GM19397 (cell line): ENCODE results near the gene RAMACL.
A peak's percentile ranks its signal among the peaks of the same experiment; 100 is the strongest.
"Not testable (repeated sequence)": the region's sequence is repeated elsewhere in the genome, so short reads cannot be mapped to it uniquely, and the experiment has no call there.

Experiments used
- ATAC-seq: cut with Tn5 transposase; IDR thresholded peaks from one replicate; pipeline ENCODE4 v1.9.1; 2021; ENCODE audit warnings: mild to moderate bottlenecking, moderate library complexity; ENCODE audit not compliant: unreplicated experiment

RAMACL gene

DNA sequence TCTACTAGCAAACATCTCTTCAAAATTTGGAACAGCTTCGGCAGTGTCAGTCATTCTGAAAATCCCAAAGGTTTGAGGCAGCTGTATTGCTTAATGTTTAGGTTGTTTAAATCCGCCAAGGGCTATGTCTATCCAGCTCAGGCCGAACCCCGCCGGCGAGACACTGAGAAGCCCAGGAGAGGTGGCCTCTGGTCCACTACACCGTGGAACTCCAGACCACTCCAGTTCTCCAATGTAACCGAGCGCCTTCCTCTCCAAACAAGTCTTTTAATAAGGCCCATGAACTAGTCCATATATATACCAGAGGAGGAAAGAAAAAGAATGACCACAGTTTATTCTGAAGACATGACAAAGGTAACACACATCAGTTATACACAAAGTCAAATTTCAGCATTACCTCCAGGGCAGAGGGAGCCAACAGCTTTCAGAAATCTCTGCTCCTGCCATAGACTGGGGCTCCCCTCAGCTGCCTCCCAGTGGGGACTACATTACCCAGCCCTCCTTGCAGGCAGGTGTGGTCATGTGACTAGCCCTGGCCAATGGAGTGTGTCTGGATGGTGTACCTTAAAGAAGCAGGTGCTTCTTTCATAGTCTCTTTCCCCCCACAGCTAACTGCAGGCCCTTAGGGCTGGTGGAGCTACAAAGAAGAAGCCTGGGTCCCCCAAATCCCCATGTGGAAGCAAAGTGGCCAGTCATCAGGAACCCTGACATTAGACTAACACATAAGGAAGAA, at the start of gene RAMACL:
Gene RAMACL (minus strand): TSS at position 255 of the 733 bp plus-strand sequence. CDS start 201 bp downstream, at position 54.
- peak; percentile 62 for ATAC-seq

DNA sequence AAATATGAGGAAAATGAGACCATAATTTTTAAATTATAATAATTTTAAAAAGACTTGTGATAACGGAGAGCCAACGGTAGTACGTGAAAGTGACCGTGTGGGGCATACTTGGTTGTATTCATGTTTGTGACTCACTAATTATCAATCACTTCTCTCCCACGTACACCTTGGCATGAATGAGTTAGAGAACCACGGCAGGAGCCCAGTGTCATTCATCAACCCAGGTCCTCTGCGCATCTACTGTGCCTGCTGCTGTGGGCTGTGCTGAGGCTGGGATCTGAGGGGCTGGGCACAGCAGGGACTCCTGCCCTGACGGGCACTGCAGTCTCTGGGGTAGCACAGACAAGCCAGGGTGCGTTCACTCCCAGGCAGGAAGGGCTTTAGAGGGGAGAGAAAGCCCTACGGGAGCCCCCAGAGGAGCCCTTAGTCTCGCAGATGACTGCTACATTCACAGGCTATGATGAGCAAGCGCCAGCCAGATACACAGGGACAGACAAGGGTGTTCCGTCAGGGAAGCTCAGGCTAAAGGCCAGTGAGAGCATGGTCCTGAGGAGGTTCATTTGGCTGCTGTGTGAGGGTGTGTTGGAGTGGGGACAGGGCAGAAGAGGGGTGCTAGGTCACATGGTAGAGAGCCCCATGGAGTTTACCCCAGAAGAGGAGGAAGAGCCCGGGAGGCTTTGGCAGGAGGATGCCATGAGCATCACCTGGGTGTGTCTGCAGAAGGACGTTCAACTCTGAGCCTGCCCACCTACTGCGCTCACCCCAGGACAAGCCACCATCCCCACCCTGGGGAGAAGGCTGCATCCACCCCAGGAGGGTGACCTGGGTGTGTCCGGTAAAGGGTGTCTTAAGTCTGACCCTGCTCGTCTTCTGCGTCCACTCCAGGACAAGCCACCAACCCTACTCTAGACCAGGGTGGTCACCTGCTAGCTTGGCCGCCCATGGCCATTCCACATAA, 48.8 kb upstream of the RAMACL start:
- no peak for ATAC-seq

DNA sequence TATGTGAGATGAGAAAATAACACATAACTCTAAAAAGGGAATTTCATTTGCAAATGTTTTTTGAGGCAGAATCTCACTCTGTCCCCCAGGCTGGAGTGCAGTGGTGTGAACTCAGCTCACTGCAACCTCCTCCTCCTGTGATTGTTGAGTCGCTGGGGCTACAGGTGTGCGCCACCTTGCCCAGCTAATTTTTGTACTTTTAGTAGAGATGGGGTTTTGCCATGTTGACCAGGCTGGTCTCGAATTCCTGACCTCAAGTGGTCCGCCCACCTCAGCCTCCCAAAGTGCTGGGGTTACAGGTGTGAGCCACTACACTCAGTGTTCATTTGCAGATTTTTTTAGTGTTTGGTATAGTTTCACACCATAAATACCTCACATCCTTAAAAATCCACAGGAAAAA, 48.1 kb upstream of the RAMACL start:
- ATAC-seq = not testable (repeated sequence)

DNA sequence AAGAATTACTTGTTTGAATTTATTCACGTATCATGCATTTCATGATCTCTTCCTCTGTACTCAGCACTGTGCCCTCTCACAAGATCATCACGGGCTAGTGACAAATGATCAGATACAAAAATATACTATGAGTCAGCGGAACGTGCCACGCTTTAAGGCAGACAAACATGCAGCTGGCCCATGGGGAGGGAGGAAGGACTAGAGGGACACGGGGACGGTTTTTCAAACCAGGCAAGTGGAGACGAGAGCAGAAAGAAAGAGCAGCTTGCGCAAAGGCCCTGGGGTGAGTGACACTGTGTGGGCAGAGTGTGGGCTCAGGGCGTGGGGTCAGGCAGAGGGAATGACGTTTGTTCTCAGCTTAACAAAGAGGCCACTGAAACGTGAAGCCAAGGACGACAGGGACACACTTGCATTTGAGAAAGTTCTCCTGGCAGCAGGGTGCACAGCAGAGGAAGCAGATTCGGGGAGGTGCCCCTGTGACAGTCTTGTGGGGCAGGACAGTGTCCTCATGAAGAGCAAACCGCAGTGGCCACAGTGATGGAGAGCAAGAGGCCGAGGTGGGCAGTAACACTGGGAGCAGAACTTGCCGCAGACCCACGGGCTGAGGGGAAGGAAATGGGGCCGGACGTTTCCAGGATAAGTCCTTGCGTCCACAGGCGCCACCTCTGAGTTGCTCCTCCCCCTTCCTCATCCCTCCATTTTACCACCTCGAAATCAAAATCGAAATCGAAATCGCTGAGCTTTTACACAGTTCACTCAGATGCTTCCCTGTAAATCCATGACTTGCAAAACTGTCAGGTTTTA, 47.5 kb upstream of the RAMACL start:
- no peak for ATAC-seq

DNA sequence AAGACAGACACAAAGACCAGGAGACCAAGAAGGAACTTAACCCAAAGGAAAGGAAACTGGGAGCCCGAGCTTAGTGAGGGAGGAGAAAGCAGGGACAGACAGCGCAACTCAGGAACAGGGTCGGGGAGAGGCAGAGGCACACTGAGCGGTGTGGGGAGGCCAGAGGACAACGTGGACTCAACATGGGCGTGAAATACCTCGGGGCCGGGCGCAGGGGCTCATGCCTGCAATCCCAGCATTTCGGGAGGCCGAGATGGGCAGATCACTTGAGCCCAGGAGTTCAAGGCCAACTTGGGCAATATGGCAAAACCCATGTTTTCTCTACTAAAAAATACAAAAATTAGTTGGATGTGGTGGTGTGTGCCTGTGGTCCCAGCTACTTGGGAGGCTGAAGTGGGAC, 46.3 kb upstream of the RAMACL start:
- no peak for ATAC-seq

DNA sequence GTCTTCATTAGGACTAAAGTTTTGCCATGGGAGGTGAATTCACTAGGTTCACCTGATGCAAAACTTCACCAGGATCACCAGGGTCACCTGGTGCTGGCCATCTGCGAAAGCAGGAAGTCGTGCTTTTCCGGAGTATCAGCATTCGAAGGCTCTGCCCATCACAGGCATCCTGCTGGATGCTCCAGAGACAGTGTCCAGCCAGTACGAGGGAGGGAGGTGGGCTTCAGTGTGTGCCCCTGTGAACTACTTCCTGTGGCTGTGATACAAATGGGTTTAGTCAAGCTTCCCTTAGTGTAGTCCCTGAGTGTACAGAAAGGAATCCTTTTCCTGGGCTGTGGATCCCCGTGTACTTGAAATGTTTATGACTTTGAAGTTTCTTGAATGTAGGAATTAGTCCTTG, 44.0 kb upstream of the RAMACL start:
- ATAC-seq = no peak

DNA sequence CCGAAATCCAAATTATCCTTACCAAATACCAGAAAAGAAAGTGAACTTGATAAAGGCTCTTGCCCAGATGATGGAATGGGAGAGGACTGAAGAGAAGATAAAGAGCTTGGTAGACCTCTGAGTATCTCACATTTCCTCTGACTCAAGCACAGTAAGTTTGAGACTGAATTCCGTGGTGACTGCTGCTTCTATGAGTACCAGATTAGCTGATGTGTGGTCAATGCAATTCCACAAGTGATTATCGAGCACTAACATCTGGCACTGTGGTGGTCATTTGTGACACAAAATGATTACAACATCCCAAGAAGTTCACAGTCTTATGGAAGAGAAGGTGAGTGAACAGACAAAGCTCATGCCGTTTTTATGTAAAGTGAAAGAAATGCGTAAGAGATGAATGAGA, 43.1 kb upstream of the RAMACL start:
- ATAC-seq = no peak

DNA sequence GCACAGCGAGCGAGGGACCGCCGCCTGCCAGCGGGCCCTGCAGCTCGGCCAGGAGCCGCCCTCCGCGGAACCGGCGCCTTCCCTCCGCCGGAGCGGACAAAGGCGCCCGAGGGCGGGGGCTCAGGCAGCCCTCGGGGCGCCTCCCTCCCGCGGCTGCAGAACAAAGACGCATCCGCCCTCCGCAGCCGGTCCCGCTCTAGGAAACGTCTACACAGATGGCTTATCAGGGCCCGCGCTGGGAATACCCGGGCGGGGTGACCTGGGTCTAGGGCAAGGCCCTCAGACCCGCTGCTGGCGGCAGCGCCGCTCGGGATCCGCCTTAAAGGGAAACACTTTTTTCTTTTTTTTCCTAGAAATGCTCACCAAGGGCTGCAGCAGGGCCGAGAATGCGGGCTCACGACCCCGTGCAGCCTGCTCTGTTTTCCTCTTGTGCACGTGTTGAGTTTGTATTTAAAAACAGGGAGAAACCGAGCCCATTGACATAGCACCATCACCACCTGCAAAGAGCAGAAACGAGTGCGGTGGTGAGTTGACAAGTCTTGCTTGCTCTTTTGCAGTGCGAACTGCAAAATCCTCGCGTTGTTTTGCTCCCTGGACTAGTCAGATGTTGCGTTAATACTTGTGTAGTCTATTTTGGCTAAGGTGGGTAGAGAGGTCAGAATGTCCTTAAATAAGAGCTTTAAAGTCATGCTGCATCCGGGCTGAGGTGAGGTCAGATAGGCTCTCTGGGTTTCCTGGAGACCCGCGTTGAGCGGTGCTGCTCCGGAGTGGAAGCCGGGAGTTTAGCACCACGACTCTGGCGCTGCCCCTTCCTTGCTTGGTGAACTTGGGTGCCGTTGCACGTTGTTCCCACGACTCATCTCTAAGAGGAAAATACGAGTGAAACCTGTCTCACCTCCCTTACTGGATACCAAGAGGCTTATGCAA, 41.7 kb upstream of the RAMACL start:
- peak; percentile 25 for ATAC-seq

DNA sequence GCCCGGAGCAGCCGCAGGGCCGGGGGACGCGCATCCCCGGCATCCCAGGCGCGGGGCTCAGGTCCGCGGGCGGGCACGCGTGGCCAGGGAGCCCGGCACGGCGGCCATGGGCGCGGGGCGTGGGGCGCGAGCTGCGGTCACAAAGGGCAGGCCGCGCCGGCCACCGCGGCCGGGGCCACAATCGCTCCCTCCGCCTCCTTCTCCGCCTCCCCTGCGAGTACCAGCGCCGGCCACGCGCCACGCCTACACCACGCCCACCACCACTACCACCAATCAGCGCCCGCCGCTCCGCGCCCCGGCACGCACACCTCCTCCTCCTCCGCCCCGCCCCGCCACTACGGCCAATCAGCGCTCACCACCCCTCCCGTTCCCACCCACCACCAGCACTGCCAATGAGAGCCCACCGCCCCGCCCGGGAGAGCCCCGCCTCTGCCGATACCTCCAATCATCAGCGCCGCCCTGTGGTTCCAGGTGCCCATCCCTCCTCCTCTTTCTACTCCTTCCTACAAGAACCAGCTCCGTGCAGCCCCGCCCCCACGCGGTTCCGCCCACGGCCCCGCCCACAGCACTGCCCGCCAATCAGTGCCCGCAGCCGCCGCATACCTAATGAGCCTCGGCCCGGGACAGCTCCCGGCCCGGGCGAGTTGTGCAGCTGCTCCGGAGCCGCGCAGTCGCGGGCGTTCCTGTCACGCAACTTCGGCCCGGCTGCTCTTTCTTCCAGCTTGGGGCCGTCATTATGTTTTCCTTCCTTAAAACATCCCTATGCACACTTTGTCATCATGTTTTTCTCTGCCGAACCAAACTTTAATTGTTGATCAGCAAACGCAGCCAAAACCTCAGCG, 40.8 kb upstream of the RAMACL start, which contains the start of gene RPS6KA2:
Gene RPS6KA2 (minus strand): TSS at position 219 of the 842 bp plus-strand sequence. CDS start 232 bp downstream, outside the sequence.
- ATAC-seq = peak; percentile 84

DNA sequence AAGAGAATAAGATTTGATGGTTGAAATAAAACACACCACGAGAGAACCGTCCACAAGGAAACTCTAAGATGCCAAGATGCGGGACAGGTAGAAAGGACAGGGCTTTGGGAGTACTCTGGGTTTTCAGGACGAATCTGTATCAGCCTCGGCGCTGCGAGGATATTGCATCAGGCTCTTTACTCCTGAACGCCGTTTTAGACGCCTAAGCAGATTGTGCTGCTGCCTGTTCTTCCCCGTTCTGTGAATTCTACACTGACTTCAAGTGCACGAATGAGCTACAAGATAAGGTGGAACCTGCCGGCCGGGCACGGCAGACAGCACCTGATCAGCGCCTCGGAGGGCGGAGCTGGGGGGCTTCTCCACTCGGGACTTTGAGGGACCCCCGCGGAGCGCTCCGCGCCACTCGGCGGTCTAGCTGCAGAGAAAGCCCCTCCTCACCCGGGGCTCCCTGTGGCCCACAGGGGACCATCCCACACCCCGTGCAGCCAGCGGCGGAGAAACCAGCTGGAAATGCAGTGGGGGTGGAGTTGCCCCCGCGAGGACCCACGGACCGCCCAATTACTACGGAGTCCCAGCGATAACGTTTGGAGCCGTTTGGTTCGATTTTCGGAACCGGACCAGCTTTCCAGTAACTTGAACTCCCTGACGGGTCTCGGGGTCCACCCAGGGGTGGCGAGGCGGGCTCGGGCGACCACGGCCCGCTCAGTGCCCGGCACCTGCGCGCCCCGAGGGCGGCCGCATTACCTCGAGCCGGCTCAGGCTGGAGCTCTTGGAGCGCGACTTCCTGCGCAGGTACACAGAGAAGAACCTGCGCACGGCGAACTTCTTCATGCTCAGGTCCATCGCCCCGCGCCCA, 39.9 kb upstream of the RAMACL start:
- peak; percentile 3 for ATAC-seq

DNA sequence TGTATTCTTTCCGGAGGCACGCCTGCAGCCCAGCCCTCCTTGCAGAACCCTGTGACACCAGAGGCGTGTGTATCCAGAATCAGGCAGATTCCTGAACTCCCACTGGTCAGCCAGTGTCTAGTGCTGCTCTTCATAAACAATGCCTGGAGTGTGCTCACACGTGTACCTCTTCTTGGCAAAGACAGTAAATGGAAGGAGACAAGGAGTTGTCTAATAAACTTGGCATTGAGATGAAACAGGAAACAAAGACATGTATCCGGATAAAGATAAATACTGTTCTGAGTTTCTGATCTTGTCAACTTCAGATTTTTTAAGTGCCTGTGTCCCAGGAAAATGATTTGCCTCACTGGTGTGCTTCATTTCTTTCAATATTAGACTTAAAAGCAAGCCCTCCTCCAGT, 38.9 kb upstream of the RAMACL start:
- ATAC-seq = no peak

DNA sequence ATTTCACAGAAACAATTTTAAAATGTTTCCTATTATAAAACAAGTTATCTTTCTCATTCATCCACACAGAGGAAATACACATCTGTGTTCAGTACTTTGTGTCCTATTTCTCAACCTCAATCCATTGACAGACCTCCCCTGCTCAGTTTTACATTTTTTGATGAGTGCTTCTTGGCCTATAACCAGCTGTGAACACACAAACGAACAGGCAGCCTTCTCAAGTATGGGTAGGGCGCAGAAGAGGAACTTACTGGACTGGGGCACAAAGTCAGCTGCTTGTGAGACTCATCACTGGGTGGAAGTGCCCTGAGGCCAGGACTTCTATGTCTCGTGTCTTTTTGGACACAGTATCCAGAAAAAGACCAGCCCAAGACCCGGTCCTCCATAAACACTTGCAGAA, 37.8 kb upstream of the RAMACL start:
- ATAC-seq = no peak

DNA sequence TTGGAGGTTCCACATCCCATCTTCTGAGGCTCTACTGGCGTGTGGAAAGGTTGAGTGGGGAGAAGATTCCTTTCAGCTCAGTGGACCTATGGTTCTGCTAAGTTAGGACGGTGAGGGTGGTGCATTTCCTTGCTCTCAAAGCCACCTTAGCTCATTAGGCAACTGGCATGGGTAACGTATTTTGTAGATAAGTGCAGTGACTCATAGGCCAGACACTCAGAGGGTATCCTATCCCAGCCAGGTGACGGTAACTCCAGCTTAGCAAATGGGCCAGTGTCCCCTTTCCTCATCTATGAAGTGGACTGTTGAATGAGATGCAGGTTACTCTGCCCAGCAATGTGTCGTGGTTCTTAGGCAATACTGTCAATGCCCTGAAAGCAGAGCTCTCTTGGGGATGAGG, 36.8 kb upstream of the RAMACL start:
- no peak for ATAC-seq

DNA sequence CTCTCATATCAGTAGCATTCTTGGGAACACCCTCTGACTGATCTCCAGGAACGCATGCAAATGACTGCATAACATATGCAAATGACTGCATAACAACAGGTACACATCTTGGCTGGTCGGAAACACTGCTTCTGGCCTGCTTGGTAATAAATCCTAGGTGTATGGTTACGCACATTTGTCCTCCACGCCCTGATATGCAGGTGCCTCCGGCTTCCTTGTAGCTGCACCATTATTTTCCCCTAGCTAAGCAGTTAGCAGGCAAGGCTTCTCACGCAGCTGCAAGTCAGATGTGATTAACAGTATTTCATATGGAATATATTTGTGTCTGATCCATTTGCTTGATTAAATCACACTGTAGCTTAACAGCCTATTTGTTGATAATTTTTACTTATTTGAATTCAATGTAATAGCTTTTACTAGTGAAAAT, 34.6 kb upstream of the RAMACL start:
- ATAC-seq = no peak

DNA sequence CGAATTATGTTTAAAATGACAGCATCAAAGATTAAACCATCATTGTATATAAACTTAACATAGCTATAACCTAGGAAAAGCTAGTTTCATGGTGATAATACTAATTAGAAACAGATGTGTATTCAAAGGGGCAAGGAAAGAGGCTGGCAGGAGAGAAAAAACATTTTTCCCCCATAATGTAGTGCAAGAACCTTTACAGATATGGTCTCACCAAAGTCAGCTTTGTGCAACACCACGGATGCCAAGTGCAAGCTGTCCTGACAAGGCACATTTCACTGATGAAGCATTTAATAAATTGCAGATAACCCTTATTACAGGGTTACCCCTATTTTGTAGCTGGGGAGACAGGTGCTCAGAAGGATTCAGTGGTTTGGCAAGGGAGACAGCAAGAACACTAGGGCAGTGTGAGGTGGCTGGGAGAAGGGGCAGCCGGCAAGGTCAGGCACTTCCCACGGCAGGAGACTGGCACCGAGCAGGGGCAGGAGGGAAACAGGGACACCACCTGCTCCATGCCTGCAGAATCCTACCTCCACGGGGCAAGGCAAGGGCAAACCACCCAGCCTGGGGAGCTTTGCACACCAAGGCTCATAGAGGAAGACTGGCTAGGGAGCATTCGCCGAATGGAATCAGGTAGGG, 34.1 kb upstream of the RAMACL start:
- ATAC-seq = no peak

DNA sequence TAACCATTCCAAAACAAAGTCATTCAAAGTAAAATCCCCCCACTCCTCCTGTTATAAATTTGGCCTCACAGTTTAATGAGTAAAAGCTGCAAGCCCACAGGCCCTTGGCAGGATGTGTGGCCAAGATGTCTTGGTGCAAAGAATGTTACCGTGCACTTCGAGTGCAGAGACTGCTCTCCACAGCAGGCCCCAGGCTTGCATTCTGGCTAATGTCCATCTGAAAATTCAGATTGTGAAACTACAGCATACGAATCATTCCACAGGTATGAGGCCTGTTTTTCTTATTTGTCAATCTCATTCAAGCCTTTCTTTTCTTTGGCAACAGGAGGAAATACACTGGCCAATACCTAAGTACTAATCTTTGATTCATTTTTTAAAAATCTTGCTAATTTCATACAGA, 33.4 kb upstream of the RAMACL start:
- no peak for ATAC-seq

DNA sequence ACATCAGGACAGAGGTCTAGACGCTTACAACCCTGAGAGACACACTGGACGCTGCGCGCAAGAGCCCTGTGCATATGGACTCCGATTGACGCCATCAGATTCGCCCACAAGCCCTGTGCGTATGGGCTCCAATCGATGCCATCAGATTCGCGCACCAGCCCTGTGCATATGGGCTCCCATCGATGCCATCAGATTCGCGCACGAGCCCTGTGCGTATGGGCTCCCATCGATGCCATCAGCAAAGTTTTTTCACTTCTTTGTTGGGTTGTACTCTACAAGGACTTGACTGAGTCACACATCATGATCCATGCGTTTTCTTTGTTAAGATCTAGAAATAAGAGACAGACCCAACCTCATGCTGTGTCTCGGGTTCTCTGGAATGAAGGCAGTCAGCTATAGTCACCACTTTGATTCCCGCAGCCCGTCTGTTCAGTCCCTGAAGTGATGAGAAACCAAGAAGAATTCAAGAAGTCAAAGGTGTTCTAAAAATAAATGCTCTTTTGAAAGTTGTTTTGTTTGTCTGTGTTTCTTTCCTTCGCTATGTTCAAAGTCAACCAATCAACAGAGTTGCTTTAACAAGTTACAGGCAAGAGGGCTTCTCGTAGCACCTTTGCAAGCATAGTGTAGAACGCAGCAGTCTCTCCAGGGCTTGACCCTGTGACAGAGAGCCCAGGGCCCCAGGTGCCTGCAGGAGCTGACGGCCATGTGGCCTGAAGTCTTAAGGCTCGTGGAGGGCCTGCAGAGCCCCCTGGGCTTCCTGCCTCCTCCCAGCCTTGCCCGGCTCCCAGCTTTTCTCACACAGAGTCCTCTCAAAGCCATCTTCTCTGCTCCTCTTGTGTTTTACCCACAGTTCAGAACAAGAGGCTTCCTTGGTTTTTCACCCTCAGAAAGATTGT, 32.6 kb upstream of the RAMACL start:
- no peak for ATAC-seq
